ENCODE measurements around the gene PSD.

Gene PSD

GRCh38 chr10:102432162-102432950 is 13.8 kb upstream of the PSD start, which contains the start of gene CUEDC2:
Gene CUEDC2 (minus strand): TSS chr10:102432574. CDS start chr10:102425188, 7,386 bp downstream.
- H3K9me3 ChIP-seq (ENCODE audit: control insufficient read depth, insufficient read depth, low read length) = no peaks in the 10 kb centered on the region
- H3K4me1 ChIP-seq (ENCODE audit: insufficient read depth, low read length) = peaks cover 24% of the 10 kb centered on the region
- no peaks in the 10 kb centered on the region for H3K36me3 ChIP-seq (ENCODE audit: insufficient read depth, low read length)
- peak within 1 kb of the TSS; percentile 88 for H3K9ac ChIP-seq (ENCODE audit: low read depth, low read length)

- Histone ChIP-seq H3K36me3 (ENCODE audit: insufficient read depth, low read length) (no peaks in the 10 kb centered on the region), H3K4me1 (ENCODE audit: insufficient read depth, low read length) (peaks cover 24% of the 10 kb centered on the region), H3K9ac (ENCODE audit: low read depth, low read length) (peak overlapping the region; percentile 88), H3K9me3 (ENCODE audit: control insufficient read depth, insufficient read depth, low read length) (no peaks in the 10 kb centered on the region)
Observed at GRCh38 chr10:102431452-102432124, 13.0 kb upstream of the PSD start.

- Histone ChIP-seq H3K4me1 (ENCODE audit: insufficient read depth, low read length) (peaks cover 15% of the 10 kb centered on the region), H3K9ac (ENCODE audit: low read depth, low read length) (no peak overlapping the region), H3K36me3 (ENCODE audit: insufficient read depth, low read length) (peaks cover 1% of the 10 kb centered on the region; the same call in 1 of the 2 replicates), H3K9me3 (ENCODE audit: control insufficient read depth, insufficient read depth, low read length) (no peaks in the 10 kb centered on the region)
Observed at GRCh38 chr10:102429468-102429867, 10.9 kb upstream of the PSD start.

GRCh38 chr10:102426803-102427287 is 8.3 kb upstream of the PSD start:
- Histone ChIP-seq H3K36me3 (ENCODE audit: insufficient read depth, low read length) (peaks cover 3% of the 10 kb centered on the region; the same call in 1 of the 2 replicates), H3K9ac (ENCODE audit: low read depth, low read length) (no peak overlapping the region), H3K9me3 (ENCODE audit: control insufficient read depth, insufficient read depth, low read length) (no peaks in the 10 kb centered on the region), H3K4me1 (ENCODE audit: insufficient read depth, low read length) (peaks cover 4% of the 10 kb centered on the region)

GRCh38 chr10:102425444-102425843 is 6.9 kb upstream of the PSD start:
- Histone ChIP-seq H3K36me3 (ENCODE audit: insufficient read depth, low read length) (peaks cover 3% of the 10 kb centered on the region; the same call in 1 of the 2 replicates), H3K9me3 (ENCODE audit: control insufficient read depth, insufficient read depth, low read length) (no peaks in the 10 kb centered on the region), H3K9ac (ENCODE audit: low read depth, low read length) (no peak overlapping the region), H3K4me1 (ENCODE audit: insufficient read depth, low read length) (no peaks in the 10 kb centered on the region)

- Histone ChIP-seq H3K9ac (ENCODE audit: low read depth, low read length) (no peak overlapping the region), H3K4me1 (ENCODE audit: insufficient read depth, low read length) (no peaks in the 10 kb centered on the region), H3K36me3 (ENCODE audit: insufficient read depth, low read length) (peaks cover 3% of the 10 kb centered on the region; the same call in 1 of the 2 replicates)
Observed at GRCh38 chr10:102424916-102425315, 6.3 kb upstream of the PSD start.

GRCh38 chr10:102424145-102424544 is 5.6 kb upstream of the PSD start:
- H3K36me3 ChIP-seq (ENCODE audit: insufficient read depth, low read length) = peaks cover 3% of the 10 kb centered on the region; the same call in 1 of the 2 replicates
- no peaks in the 10 kb centered on the region for H3K4me1 ChIP-seq (ENCODE audit: insufficient read depth, low read length)
- no peaks in the 10 kb centered on the region for H3K9me3 ChIP-seq (ENCODE audit: control insufficient read depth, insufficient read depth, low read length)
- no peak overlapping the region for H3K9ac ChIP-seq (ENCODE audit: low read depth, low read length)

More at GRCh38 chr10:102424916-102425315, 6.3 kb upstream of the PSD start:
- no peaks in the 10 kb centered on the region for H3K9me3 ChIP-seq (ENCODE audit: control insufficient read depth, insufficient read depth, low read length)

- Histone ChIP-seq H3K4me1 (ENCODE audit: insufficient read depth, low read length) (no peaks in the 10 kb centered on the region), H3K36me3 (ENCODE audit: insufficient read depth, low read length) (peaks cover 3% of the 10 kb centered on the region; the same call in 1 of the 2 replicates), H3K9ac (ENCODE audit: low read depth, low read length) (no peak overlapping the region)
Observed at GRCh38 chr10:102423372-102423968, 4.9 kb upstream of the PSD start.

GRCh38 chr10:102422545-102423129 is 4.1 kb upstream of the PSD start:
- H3K36me3 ChIP-seq (ENCODE audit: insufficient read depth, low read length) = peaks cover 3% of the 10 kb centered on the region; the same call in 1 of the 2 replicates
- H3K9me3 ChIP-seq (ENCODE audit: control insufficient read depth, insufficient read depth, low read length) = no peaks in the 10 kb centered on the region
- H3K9ac ChIP-seq (ENCODE audit: low read depth, low read length) = peak overlapping the region; percentile 88; the same call in 1 of the 2 replicates
- H3K4me1 ChIP-seq (ENCODE audit: insufficient read depth, low read length) = no peaks in the 10 kb centered on the region

More at GRCh38 chr10:102423372-102423968, 4.9 kb upstream of the PSD start:
- no peaks in the 10 kb centered on the region for H3K9me3 ChIP-seq (ENCODE audit: control insufficient read depth, insufficient read depth, low read length)

GRCh38 chr10:102421757-102422512 is 3.4 kb upstream of the PSD start:
- H3K9me3 ChIP-seq (ENCODE audit: control insufficient read depth, insufficient read depth, low read length) = no peaks in the 10 kb centered on the region
- H3K9ac ChIP-seq (ENCODE audit: low read depth, low read length) = peak overlapping the region; percentile 88
- peaks cover 3% of the 10 kb centered on the region; the same call in 1 of the 2 replicates for H3K36me3 ChIP-seq (ENCODE audit: insufficient read depth, low read length)
- H3K4me1 ChIP-seq (ENCODE audit: insufficient read depth, low read length) = no peaks in the 10 kb centered on the region

- Histone ChIP-seq H3K9ac (ENCODE audit: low read depth, low read length) (peak overlapping the region; percentile 88), H3K36me3 (ENCODE audit: insufficient read depth, low read length) (peaks cover 3% of the 10 kb centered on the region; the same call in 1 of the 2 replicates), H3K4me1 (ENCODE audit: insufficient read depth, low read length) (no peaks in the 10 kb centered on the region), H3K9me3 (ENCODE audit: control insufficient read depth, insufficient read depth, low read length) (no peaks in the 10 kb centered on the region)
Observed at GRCh38 chr10:102421507-102421756, 2.8 kb upstream of the PSD start.

GRCh38 chr10:102420714-102421506 is 2.3 kb upstream of the PSD start, which contains the start of gene FBXL15:
Gene FBXL15 (plus strand): TSS chr10:102420836. CDS start chr10:102421130, 294 bp downstream.
- no peaks in the 10 kb centered on the region for H3K9me3 ChIP-seq (ENCODE audit: control insufficient read depth, insufficient read depth, low read length)
- H3K36me3 ChIP-seq (ENCODE audit: insufficient read depth, low read length) = peaks cover 3% of the 10 kb centered on the region; the same call in 1 of the 2 replicates
- peaks cover 3% of the 10 kb centered on the region; the same call in 1 of the 2 replicates for H3K4me1 ChIP-seq (ENCODE audit: insufficient read depth, low read length)
- peak within 1 kb of the TSS; percentile 88 for H3K9ac ChIP-seq (ENCODE audit: low read depth, low read length)
